Gastrocnemius medialis (tissue), 4 donors: ENCODE results near the gene SLC2A4RG. TPM values are rescaled to one million over a fixed set of nuclear protein-coding genes. Genes with fewer than 3 reads are reported as not detected.
A peak's percentile ranks its signal among the peaks of the same experiment; 100 is the strongest.

Experiments
- ATAC-seq, 2 donors: fragments of 150-250 bp; one replicate each; pipeline ENCODE4 v1.9.1; 2016
- DNase-seq, 2 donors: peaks; one replicate each; pipeline ENCODE4 v3.0.0-alpha.2; 2019
- H3K27ac ChIP-seq, 4 donors: fragments of 200-600 bp; sonication (generic); 1 replicate in 1 of 4; 2 replicates in 3 of 4; pipeline ENCODE4 v1.5.1; 2016 to 2018; ENCODE audit warnings: mild to moderate bottlenecking in 2 of 4, moderate library complexity in 1 of 4
- H3K27me3 ChIP-seq, 3 donors: fragments of 200-600 bp; sonication (generic) in 2 of 3; 1 replicate in 1 of 3; 2 replicates in 2 of 3; pipeline versions ENCODE4 v1.5.1 to v1.6.0; 2016 to 2019; ENCODE audit warnings: mild to moderate bottlenecking in 1 of 3, moderate library complexity in 1 of 3
- H3K36me3 ChIP-seq, 2 donors: fragments of 200-600 bp; sonication (generic) in 1 of 2; one replicate each; pipeline ENCODE4 v1.5.1; 2017 to 2018
- H3K4me1 ChIP-seq, 2 donors: fragments of 200-600 bp; sonication (generic) in 1 of 2; one replicate each; pipeline ENCODE4 v1.5.1; 2016 to 2017; ENCODE audit warnings: mild to moderate bottlenecking in 2 of 2
- H3K4me3 ChIP-seq, 4 donors: fragments of 200-600 bp; sonication (generic) in 3 of 4; 1 replicate in 1 of 4; 2 replicates in 3 of 4; pipeline ENCODE4 v1.5.1; 2016 to 2019; ENCODE audit warnings: mild to moderate bottlenecking in 2 of 4
- H3K9me3 ChIP-seq, 3 donors: fragments of 200-600 bp; sonication (generic) in 2 of 3; 1 replicate in 1 of 3; 2 replicates in 2 of 3; pipeline ENCODE4 v1.5.1; 2016 to 2019
- CTCF ChIP-seq, 5 experiments: fragments of 450-650 bp in 3 of 5; fragments of 200-600 bp in 2 of 5; sonication (generic) in 2 of 5; IDR thresholded peaks in 4 of 5; conservative IDR thresholded peaks in 1 of 5; 1 replicate in 4 of 5; 2 replicates in 1 of 5; pipeline ENCODE4 v1.5.1; 2016 to 2019; ENCODE audit warnings: antibody characterized with exemption in 5 of 5, mild to moderate bottlenecking in 3 of 5, moderate library complexity in 3 of 5
- POLR2A ChIP-seq, 2 donors: fragments of 450-650 bp; IDR thresholded peaks; one replicate each; pipeline ENCODE4 v1.6.1; 2017; ENCODE audit warnings: antibody characterized with exemption in 2 of 2, mild to moderate bottlenecking in 2 of 2, moderate library complexity in 2 of 2
- in situ Hi-C, 4 donors: fragments of 200-750 bp; cut with MboI; loops; one replicate each; pipeline versions ENCODE4 v1.15.0 to v1.8.0; 2017; ENCODE audit warnings: low sequenced_read_pairs in 4 of 4
- intact Hi-C: fragments of 100-400 bp; cut with DNase I; formaldehyde crosslinking; loops from one replicate; pipeline ENCODE4 v1.15.1; 2023; ENCODE audit warnings: low total_unique reads
- total RNA-seq, 4 donors: library from RNA; depleted of rRNA; stranded (reverse); fragments of >200 nt; gene quantifications; one replicate each; pipeline versions ENCODE4 v1.1.0 to v1.2.3, GENCODE V29; 2016

SLC2A4RG gene
- total RNA-seq, 4 donors from 2014 or later: 26.0 to 58.7 (median 39.1) TPM

GRCh38 chr20:63741676-63742380 lies 2.3 kb downstream of the SLC2A4RG start:
- Histone ChIP-seq H3K4me1 (peaks cover 17 to 32% of the 10 kb centered on the region in 2 donors), H3K4me3 (peak overlapping the region; percentile 58 to 74 (median 66)), H3K36me3 (peaks cover 0 to 9% of the 10 kb centered on the region in 2 donors), H3K9me3 (no peaks in the 10 kb centered on the region), H3K27ac (peak overlapping the region; percentile 90 to 95 (median 94)), H3K27me3 (no peaks in the 10 kb centered on the region)
- intact Hi-C loops (loop anchor here (2.0 kb wide), 2 partner anchors 115 to 123 kb away; partner anchors contain the start of genes GMEB2 and TPD52L2), in situ Hi-C loops (no loop called here)
- DNase-seq (no peak), ATAC-seq (no peak)
- TF ChIP-seq CTCF (IDR thresholded peaks at IDR 0.05 in 4 of 5, conservative IDR thresholded peaks at IDR 0.05 in 1 of 5) (no peak), POLR2A (IDR thresholded peaks at IDR 0.05) (no peak)

- in situ Hi-C loops (no loop called here), intact Hi-C loops (no loop called here)
- H3K9me3 ChIP-seq: no peaks in the 10 kb centered on the region
- H3K4me3 ChIP-seq: no peak overlapping the region
- DNase-seq: no peak
- peak overlapping the region in 3 of 4 donors; percentile 90 to 95 (median 94) for H3K27ac ChIP-seq
- no peaks in the 10 kb centered on the region for H3K27me3 ChIP-seq
- H3K36me3 ChIP-seq: peaks cover 0 to 9% of the 10 kb centered on the region in 2 donors
- ATAC-seq: no peak
- TF ChIP-seq CTCF (IDR thresholded peaks at IDR 0.05 in 4 of 5, conservative IDR thresholded peaks at IDR 0.05 in 1 of 5) (no peak), POLR2A (IDR thresholded peaks at IDR 0.05) (no peak)
- H3K4me1 ChIP-seq: peaks cover 17 to 32% of the 10 kb centered on the region in 2 donors
Measured at GRCh38 chr20:63742381-63743024, 2.9 kb downstream of the SLC2A4RG start.

- Histone ChIP-seq H3K36me3 (peaks cover 0 to 9% of the 10 kb centered on the region in 2 donors), H3K4me3 (no peak overlapping the region), H3K9me3 (no peaks in the 10 kb centered on the region), H3K4me1 (peaks cover 14 to 25% of the 10 kb centered on the region in 2 donors), H3K27ac (peak overlapping the region in 2 of 4 donors; percentile 18 to 94), H3K27me3 (no peaks in the 10 kb centered on the region)
- in situ Hi-C loops (no loop called here), intact Hi-C loops (no loop called here)
- DNase-seq (no peak), ATAC-seq (no peak)
- no peak for TF ChIP-seq POLR2A (IDR thresholded peaks at IDR 0.05)
- TF ChIP-seq CTCF (IDR thresholded peaks at IDR 0.05 in 4 of 5, conservative IDR thresholded peaks at IDR 0.05 in 1 of 5): no peak
Measured at GRCh38 chr20:63743210-63743970, 3.8 kb downstream of the SLC2A4RG start.

- no peak for DNase-seq
Measured at GRCh38 chr20:63744158-63744557, 4.6 kb downstream of the SLC2A4RG start.

More at GRCh38 chr20:63744158-63744557, 4.6 kb downstream of the SLC2A4RG start:
- intact Hi-C loops (no loop called here), in situ Hi-C loops (no loop called here)
- TF ChIP-seq POLR2A (IDR thresholded peaks at IDR 0.05) (no peak), CTCF (IDR thresholded peaks at IDR 0.05 in 4 of 5, conservative IDR thresholded peaks at IDR 0.05 in 1 of 5) (no peak)
- ATAC-seq: no peak
- H3K4me3 ChIP-seq: no peak overlapping the region
- peaks cover 10 to 17% of the 10 kb centered on the region in 2 donors for H3K4me1 ChIP-seq
- peaks cover 0 to 9% of the 10 kb centered on the region in 2 donors for H3K36me3 ChIP-seq
- no peaks in the 10 kb centered on the region for H3K27me3 ChIP-seq
- no peak overlapping the region for H3K27ac ChIP-seq
- H3K9me3 ChIP-seq: no peaks in the 10 kb centered on the region
